PC-9 (cell line): ENCODE results near the gene TSEN34.
A peak's percentile ranks its signal among the peaks of the same experiment; 100 is the strongest.

ENCODE experiments used
- CTCF ChIP-seq: fragments of 200-600 bp; sonication (generic); conservative IDR thresholded peaks from 2 replicates; pipeline ENCODE4 v1.6.1; 2017; ENCODE audit warnings: mixed run types, antibody characterized with exemption, mild to moderate bottlenecking, moderate library complexity
- EZH2 ChIP-seq: fragments of 200-600 bp; sonication (generic); IDR thresholded peaks from 2 replicates; pipeline ENCODE4 v1.8.0; 2017; ENCODE audit warnings: antibody characterized with exemption, low read depth

- TF ChIP-seq EZH2 (no peak), CTCF (peak; percentile 92)
Observed at GRCh38 chr19:54231077-54231931, 40.2 kb downstream of the TSEN34 start.
